Measurements from ENCODE around the gene STIM2.

DNA sequence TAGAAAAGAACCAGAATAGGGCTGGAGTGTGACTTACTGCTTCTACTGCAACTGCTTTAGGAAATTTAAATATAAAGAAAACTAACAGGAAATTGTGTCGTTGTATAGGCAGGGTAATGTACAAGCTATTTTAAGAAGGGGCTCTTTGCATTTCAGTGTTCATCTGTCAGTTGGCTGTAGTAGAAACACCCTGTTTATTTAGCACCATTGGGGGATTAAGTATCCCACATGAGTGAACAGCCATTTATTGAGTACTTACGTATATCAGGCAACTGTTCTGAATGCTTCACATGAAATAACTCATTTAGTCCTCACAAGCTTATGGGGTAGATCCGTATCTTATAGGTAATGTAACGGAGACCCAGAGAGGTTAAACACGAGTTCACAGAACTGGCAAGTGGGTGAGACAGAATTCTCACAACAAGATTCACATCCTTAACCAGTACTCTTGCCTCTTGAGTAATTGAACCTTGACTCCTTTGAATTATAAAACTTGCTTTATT lies 23.9 kb downstream of the STIM2 start:
- TF ChIP-seq CTCF (IDR thresholded peaks at IDR 0.05; ENCODE audit: borderline replicate concordance, extremely low read depth, low read length, poor library complexity, severe bottlenecking) (no peak), EZH2 (IDR thresholded peaks at IDR 0.05; ENCODE audit: borderline replicate concordance, low read depth, low read length, severe bottlenecking) (no peak)

Measured in DND-41 (cell line).